ENCODE results near the gene NUSAP1. TPM values are rescaled to one million over a fixed set of nuclear protein-coding genes. Genes with fewer than 3 reads are reported as not detected.

Gene NUSAP1
- total RNA-seq, 1 donor = 10.9 TPM

- H3K79me2 ChIP-seq (ENCODE audit: insufficient read depth, low read length) = peaks cover 9% of the 10 kb centered on the region
- H3K9me3 ChIP-seq (ENCODE audit: low read depth, low read length) = no peaks in the 10 kb centered on the region
These were observed 78.8 kb downstream of the NUSAP1 start for GRCh38 chr15:41411441-41411840.

DNA sequence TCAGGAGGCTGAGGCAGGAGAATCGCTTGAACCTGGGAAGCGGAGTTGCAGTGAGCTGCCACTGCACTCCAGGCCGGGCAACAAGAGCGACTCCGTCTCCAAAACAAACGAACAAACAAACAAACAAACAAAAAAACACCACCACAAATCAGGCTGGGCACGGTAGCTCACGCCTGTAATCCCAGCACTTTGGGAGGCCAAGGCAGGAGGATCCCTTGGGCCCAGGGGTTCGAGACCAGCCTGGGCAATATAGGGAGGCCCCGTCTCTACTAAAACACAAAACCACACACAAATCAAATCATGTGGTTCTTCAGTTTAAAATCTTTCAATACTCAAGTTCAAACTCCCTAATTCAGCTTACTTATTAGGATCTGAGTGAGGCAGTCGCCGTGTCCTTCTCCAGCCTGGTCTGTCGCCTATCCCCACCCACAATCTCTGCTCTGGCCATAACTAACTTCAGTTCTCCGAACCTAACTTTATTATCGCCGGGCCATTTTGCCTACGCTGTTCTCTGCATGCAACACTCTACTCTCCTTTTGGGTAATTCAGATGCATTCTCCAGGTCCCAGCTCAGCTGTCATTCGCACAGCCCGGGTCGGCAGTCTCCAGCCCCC is 83.6 kb downstream of the NUSAP1 start:
- Histone ChIP-seq H3K4me2 (ENCODE audit: insufficient read depth, low read length) (peak overlapping the region; percentile 100), H3K27ac (ENCODE audit: low read depth, low read length) (peak overlapping the region; percentile 82), H3K36me3 (ENCODE audit: insufficient read depth, low read length) (no peaks in the 10 kb centered on the region), H3K27me3 (ENCODE audit: insufficient read depth, low read length) (no peaks in the 10 kb centered on the region), H2AFZ (ENCODE audit: low read length) (peak overlapping the region; percentile 99), H3K79me2 (ENCODE audit: insufficient read depth, low read length) (peaks cover 54% of the 10 kb centered on the region), H3K9me3 (ENCODE audit: low read depth, low read length) (no peaks in the 10 kb centered on the region), H4K20me1 (ENCODE audit: insufficient read depth, low read length) (peaks cover 32% of the 10 kb centered on the region), H3K4me3 (ENCODE audit: insufficient read depth, low read length) (peak overlapping the region; percentile 98), H3K4me1 (ENCODE audit: insufficient read depth, low read length) (peaks cover 11% of the 10 kb centered on the region)
- DNase-seq (ENCODE audit: insufficient read length, low spot score, missing footprints) = no peak
- no peak for TF ChIP-seq CTCF (IDR thresholded peaks at IDR 0.05; ENCODE audit: extremely low read depth, low read depth, low read length)

More at GRCh38 chr15:41411441-41411840, 78.8 kb downstream of the NUSAP1 start:
- H3K4me3 ChIP-seq (ENCODE audit: insufficient read depth, low read length) = no peak overlapping the region
- no peak overlapping the region for H2AFZ ChIP-seq (ENCODE audit: low read length)
- peaks cover 3% of the 10 kb centered on the region for H4K20me1 ChIP-seq (ENCODE audit: insufficient read depth, low read length)
- H3K27ac ChIP-seq (ENCODE audit: low read depth, low read length) = no peak overlapping the region
- no peak for DNase-seq (ENCODE audit: insufficient read length, low spot score, missing footprints)
- TF ChIP-seq CTCF (IDR thresholded peaks at IDR 0.05; ENCODE audit: extremely low read depth, low read depth, low read length) = no peak
- H3K36me3 ChIP-seq (ENCODE audit: insufficient read depth, low read length) = no peaks in the 10 kb centered on the region
- H3K27me3 ChIP-seq (ENCODE audit: insufficient read depth, low read length) = no peaks in the 10 kb centered on the region
- H3K4me2 ChIP-seq (ENCODE audit: insufficient read depth, low read length) = no peak overlapping the region
- H3K4me1 ChIP-seq (ENCODE audit: insufficient read depth, low read length) = peaks cover 2% of the 10 kb centered on the region

DNA sequence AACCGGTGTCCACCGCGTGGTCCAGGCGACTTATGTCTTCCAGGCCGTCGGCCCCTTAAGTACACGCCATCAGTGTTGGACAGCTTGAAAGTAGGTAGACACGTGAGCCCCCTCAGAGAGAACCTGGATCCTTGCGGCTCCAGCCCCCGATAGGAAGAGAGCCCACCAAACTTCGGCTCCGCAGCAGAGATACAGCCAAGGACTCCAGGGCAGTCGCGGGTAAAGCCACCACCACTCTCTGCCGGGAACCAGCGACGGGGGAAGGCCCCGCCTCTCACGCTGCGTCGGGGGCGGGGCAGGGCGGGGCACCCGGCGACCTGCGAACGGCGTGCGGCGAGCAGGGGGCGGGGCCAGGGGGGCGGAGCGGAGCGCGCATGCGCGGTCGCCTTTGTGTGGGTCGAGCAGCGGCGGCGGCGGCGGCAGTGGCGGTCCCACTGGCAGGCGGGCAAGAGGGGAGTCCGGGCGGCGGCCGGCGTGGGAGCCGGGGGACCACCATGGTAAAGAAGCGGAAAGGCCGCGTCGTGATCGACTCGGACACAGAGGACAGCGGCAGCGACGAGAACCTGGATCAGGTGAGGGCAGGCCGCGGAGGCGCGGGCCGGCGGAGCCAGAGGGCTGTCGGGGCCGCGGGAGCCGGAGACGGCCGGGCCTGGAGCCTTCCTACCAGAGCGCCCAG is 84.2 kb downstream of the NUSAP1 start, which contains the start of gene RTF1:
Gene RTF1 (plus strand): TSS at position 354 of the 676 bp plus-strand sequence. CDS start 21 bp downstream, at position 375.
- H3K36me3 ChIP-seq (ENCODE audit: insufficient read depth, low read length) = no peaks in the 10 kb centered on the region
- H2AFZ ChIP-seq (ENCODE audit: low read length) = peak within 1 kb of the TSS; percentile 99
- no peaks in the 10 kb centered on the region for H3K27me3 ChIP-seq (ENCODE audit: insufficient read depth, low read length)
- H3K4me1 ChIP-seq (ENCODE audit: insufficient read depth, low read length) = peaks cover 11% of the 10 kb centered on the region
- H3K4me2 ChIP-seq (ENCODE audit: insufficient read depth, low read length) = peak within 1 kb of the TSS; percentile 100
- peaks cover 35% of the 10 kb centered on the region for H4K20me1 ChIP-seq (ENCODE audit: insufficient read depth, low read length)
- H3K79me2 ChIP-seq (ENCODE audit: insufficient read depth, low read length) = peaks cover 60% of the 10 kb centered on the region
- H3K4me3 ChIP-seq (ENCODE audit: insufficient read depth, low read length) = peak within 1 kb of the TSS; percentile 98
- H3K9me3 ChIP-seq (ENCODE audit: low read depth, low read length) = no peaks in the 10 kb centered on the region
- H3K27ac ChIP-seq (ENCODE audit: low read depth, low read length) = peak within 1 kb of the TSS; percentile 82
- DNase-seq (ENCODE audit: insufficient read length, low spot score, missing footprints) = peak; percentile 99
- no peak for TF ChIP-seq CTCF (IDR thresholded peaks at IDR 0.05; ENCODE audit: extremely low read depth, low read depth, low read length)

Data from osteoblast (primary cell).